Endothelial cell of umbilical vein (primary cell): ENCODE measurements around the gene PDGFA.

Source experiments
- EZH2 ChIP-seq: IDR thresholded peaks from 2 replicates; pipeline ENCODE4 v1.6.1; 2012; ENCODE audit warnings: borderline replicate concordance, low read depth, mild to moderate bottlenecking, moderate library complexity, low read length, inconsistent platforms; ENCODE audit not compliant: severe bottlenecking
- GATA2 ChIP-seq: IDR thresholded peaks from 2 replicates; pipeline ENCODE4 v1.7.0; 2011; ENCODE audit warnings: low read depth, mild to moderate bottlenecking, moderate library complexity, mixed read lengths, low read length; ENCODE audit not compliant: insufficient read length, insufficient read depth
- JUN ChIP-seq: IDR thresholded peaks from 2 replicates; pipeline ENCODE4 v1.6.1; 2011; ENCODE audit warnings: borderline replicate concordance, low read depth; ENCODE audit not compliant: insufficient read length, insufficient read depth
- MYC ChIP-seq: IDR thresholded peaks from one replicate; pipeline ENCODE4 v1.6.1; 2011; ENCODE audit warnings: mild to moderate bottlenecking, low read depth, low read length
- POLR2A ChIP-seq: IDR thresholded peaks from 2 replicates; pipeline ENCODE4 v1.6.1; 2012; ENCODE audit warnings: low read depth, mild to moderate bottlenecking, control low read depth, low read length
- POLR2AphosphoS5 ChIP-seq: IDR thresholded peaks from 2 replicates; pipeline ENCODE4 v1.6.1; 2012; ENCODE audit warnings: low read depth, mild to moderate bottlenecking, control low read depth, low read length, moderate library complexity; ENCODE audit not compliant: insufficient read depth
- TF ChIP-seq, protein P1 (sequence below), 2 donors: IDR thresholded peaks; 1 replicate in 1 of 2; 2 replicates in 1 of 2; pipeline ENCODE4 v1.5.1; 2011; ENCODE audit warnings: low read length in 2 of 2, mild to moderate bottlenecking in 2 of 2, moderate library complexity in 2 of 2, control low read depth in 1 of 2, inconsistent platforms in 1 of 2, low read depth in 1 of 2; ENCODE audit not compliant: insufficient read depth in 1 of 2; ENCODE audit errors: extremely low read depth in 1 of 2
- TF ChIP-seq, protein P2 (sequence below): IDR thresholded peaks from 2 replicates; pipeline ENCODE4 v1.6.1; 2011; ENCODE audit not compliant: insufficient read depth, insufficient read length

DNA sequence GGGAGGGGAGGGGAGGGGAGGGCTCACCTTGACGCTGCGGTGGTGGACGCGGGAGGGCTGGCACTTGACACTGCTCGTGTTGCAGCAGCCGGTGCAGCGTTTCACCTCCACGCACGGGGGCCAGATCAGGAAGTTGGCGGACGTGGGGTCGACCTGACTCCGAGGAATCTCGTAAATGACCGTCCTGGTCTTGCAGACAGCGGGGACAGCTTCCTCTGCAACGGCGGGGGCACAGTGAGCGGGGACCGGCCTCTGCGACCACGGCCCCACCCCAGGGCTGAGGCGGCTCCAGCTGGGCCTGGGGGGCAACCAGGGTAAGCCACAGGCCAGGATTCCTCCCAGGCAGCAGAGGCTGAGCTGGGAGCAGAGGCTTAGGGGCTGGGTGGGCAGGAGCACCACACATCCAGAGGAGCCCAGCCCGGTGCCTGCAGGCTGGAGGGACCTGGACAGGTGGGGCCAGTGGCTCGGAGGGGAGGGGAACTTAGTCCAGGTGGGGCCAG, 8.8 kb downstream of the PDGFA start:
- TF ChIP-seq POLR2AphosphoS5 (no peak), EZH2 (no peak), POLR2A (no peak), MYC (no peak), GATA2 (no peak), JUN (no peak)
- TF ChIP-seq, protein P1, sequence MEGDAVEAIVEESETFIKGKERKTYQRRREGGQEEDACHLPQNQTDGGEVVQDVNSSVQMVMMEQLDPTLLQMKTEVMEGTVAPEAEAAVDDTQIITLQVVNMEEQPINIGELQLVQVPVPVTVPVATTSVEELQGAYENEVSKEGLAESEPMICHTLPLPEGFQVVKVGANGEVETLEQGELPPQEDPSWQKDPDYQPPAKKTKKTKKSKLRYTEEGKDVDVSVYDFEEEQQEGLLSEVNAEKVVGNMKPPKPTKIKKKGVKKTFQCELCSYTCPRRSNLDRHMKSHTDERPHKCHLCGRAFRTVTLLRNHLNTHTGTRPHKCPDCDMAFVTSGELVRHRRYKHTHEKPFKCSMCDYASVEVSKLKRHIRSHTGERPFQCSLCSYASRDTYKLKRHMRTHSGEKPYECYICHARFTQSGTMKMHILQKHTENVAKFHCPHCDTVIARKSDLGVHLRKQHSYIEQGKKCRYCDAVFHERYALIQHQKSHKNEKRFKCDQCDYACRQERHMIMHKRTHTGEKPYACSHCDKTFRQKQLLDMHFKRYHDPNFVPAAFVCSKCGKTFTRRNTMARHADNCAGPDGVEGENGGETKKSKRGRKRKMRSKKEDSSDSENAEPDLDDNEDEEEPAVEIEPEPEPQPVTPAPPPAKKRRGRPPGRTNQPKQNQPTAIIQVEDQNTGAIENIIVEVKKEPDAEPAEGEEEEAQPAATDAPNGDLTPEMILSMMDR (IDR thresholded peaks at IDR 0.05; ENCODE audit: extremely low read depth in 1 of 2, insufficient read depth in 1 of 2, low read depth in 1 of 2, low read length in 2 of 2), result no peak
- TF ChIP-seq, protein P2, sequence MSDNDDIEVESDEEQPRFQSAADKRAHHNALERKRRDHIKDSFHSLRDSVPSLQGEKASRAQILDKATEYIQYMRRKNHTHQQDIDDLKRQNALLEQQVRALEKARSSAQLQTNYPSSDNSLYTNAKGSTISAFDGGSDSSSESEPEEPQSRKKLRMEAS, result no peak
